Activated T-cell treated with anti-CD3 and anti-CD28 coated beads, Interleukin-2, amount 50 U/mL, for 72 hours (primary cell): ENCODE measurements around the gene RPL3. TPM values are rescaled to one million over a fixed set of nuclear protein-coding genes. Genes with fewer than 3 reads are reported as not detected.

ENCODE experiments used
- ATAC-seq, 2 donors: fragments of 150-1000 bp; cut with Tn5 transposase; replicated peaks in 1 of 2; 2 replicates each; pipeline ENCODE4 v1.10.0; 2021; ENCODE audit warnings: moderate library complexity in 2 of 2, mild to moderate bottlenecking in 1 of 2
- DNase-seq, 2 donors: peaks; one replicate each; pipeline ENCODE4 v3.0.0; 2021 to 2022; ENCODE audit warnings: mixed read lengths in 1 of 2
- H3K27ac Mint-ChIP-seq: one replicate; pipeline ENCODE4 v1.8.0; 2022; ENCODE audit warnings: mild to moderate bottlenecking, moderate library complexity, mixed read lengths
- H3K27me3 Mint-ChIP-seq: one replicate; pipeline ENCODE4 v1.8.0; 2022; ENCODE audit warnings: low read depth, mixed read lengths
- H3K36me3 Mint-ChIP-seq, 2 donors: one replicate each; pipeline ENCODE4 v1.8.0; 2022; ENCODE audit warnings: mixed read lengths in 2 of 2, mild to moderate bottlenecking in 1 of 2; ENCODE audit not compliant: insufficient read depth in 2 of 2
- H3K4me1 Mint-ChIP-seq: one replicate; pipeline ENCODE4 v1.8.0; 2022; ENCODE audit warnings: low read depth, mixed read lengths
- H3K4me3 Mint-ChIP-seq, 2 donors: one replicate each; pipeline ENCODE4 v1.8.0; 2022; ENCODE audit warnings: mild to moderate bottlenecking in 2 of 2, mixed read lengths in 2 of 2, moderate library complexity in 2 of 2
- H3K9me3 Mint-ChIP-seq, 2 donors: one replicate each; pipeline ENCODE4 v1.8.0; 2022; ENCODE audit warnings: mixed read lengths in 2 of 2
- total RNA-seq, 2 donors: library from RNA; stranded (reverse); gene quantifications; one replicate each; pipeline ENCODE4 v1.2.3, GENCODE V29; 2022

Gene RPL3
- 1,000 to 10,000 TPM; 3,380 to 3,455 TPM for total RNA-seq

- Mint-ChIP-seq H3K36me3 (peaks cover 32 to 42% of the 10 kb centered on the region in 2 donors), H3K4me3 (peak within 1 kb of the TSS; percentile 99 to 100), H3K27ac (peak within 1 kb of the TSS; percentile 98), H3K27me3 (no peaks in the 10 kb centered on the region), H3K4me1 (peaks cover 44% of the 10 kb centered on the region), H3K9me3 (no peaks in the 10 kb centered on the region)
- ATAC-seq (peak; percentile 79 to 82), DNase-seq (peak; percentile 96 to 99)
These were observed at the start of gene RPL3 for GRCh38 chr22:39319284-39320022. Gene RPL3 (minus strand): TSS chr22:39319623. CDS start chr22:39319597, 26 bp downstream.

- Mint-ChIP-seq H3K27ac (no peak overlapping the region), H3K36me3 (no peaks in the 10 kb centered on the region), H3K27me3 (no peaks in the 10 kb centered on the region), H3K4me1 (peaks cover 8% of the 10 kb centered on the region), H3K4me3 (no peak overlapping the region), H3K9me3 (no peaks in the 10 kb centered on the region)
- ATAC-seq (no peak), DNase-seq (no peak)
These were observed 49.8 kb upstream of the RPL3 start for GRCh38 chr22:39369186-39369585.

- H3K9me3 Mint-ChIP-seq: no peaks in the 10 kb centered on the region
- DNase-seq (no peak), ATAC-seq (no peak)
- H3K27ac Mint-ChIP-seq: no peak overlapping the region
- H3K36me3 Mint-ChIP-seq: no peaks in the 10 kb centered on the region
- no peak overlapping the region for H3K4me3 Mint-ChIP-seq
- H3K4me1 Mint-ChIP-seq: peaks cover 8% of the 10 kb centered on the region
- no peaks in the 10 kb centered on the region for H3K27me3 Mint-ChIP-seq
These were observed 49.1 kb upstream of the RPL3 start for GRCh38 chr22:39368461-39368911.

GRCh38 chr22:39367035-39367434, 47.6 kb upstream of the RPL3 start:
- H3K27ac Mint-ChIP-seq: no peak overlapping the region
- ATAC-seq (peak; percentile 31 to 35), DNase-seq (no peak)
- no peaks in the 10 kb centered on the region for H3K27me3 Mint-ChIP-seq
- H3K4me1 Mint-ChIP-seq: peaks cover 8% of the 10 kb centered on the region
- H3K4me3 Mint-ChIP-seq: no peak overlapping the region
- no peaks in the 10 kb centered on the region for H3K36me3 Mint-ChIP-seq
- H3K9me3 Mint-ChIP-seq: no peaks in the 10 kb centered on the region

GRCh38 chr22:39365492-39365780, 46.0 kb upstream of the RPL3 start:
- no peak overlapping the region for H3K27ac Mint-ChIP-seq
- H3K4me3 Mint-ChIP-seq: no peak overlapping the region
- no peaks in the 10 kb centered on the region for H3K27me3 Mint-ChIP-seq
- H3K4me1 Mint-ChIP-seq: peaks cover 8% of the 10 kb centered on the region
- DNase-seq (no peak), ATAC-seq (no peak)
- H3K36me3 Mint-ChIP-seq: no peaks in the 10 kb centered on the region
- H3K9me3 Mint-ChIP-seq: no peaks in the 10 kb centered on the region

GRCh38 chr22:39364714-39365491, 45.5 kb upstream of the RPL3 start:
- H3K36me3 Mint-ChIP-seq: no peaks in the 10 kb centered on the region
- no peaks in the 10 kb centered on the region for H3K27me3 Mint-ChIP-seq
- peaks cover 8% of the 10 kb centered on the region for H3K4me1 Mint-ChIP-seq
- no peaks in the 10 kb centered on the region for H3K9me3 Mint-ChIP-seq
- no peak for DNase-seq
- no peak overlapping the region for H3K4me3 Mint-ChIP-seq
- ATAC-seq: no peak
- no peak overlapping the region for H3K27ac Mint-ChIP-seq

- Mint-ChIP-seq H3K4me3 (no peak overlapping the region), H3K9me3 (no peaks in the 10 kb centered on the region), H3K4me1 (peaks cover 8% of the 10 kb centered on the region), H3K27ac (no peak overlapping the region), H3K27me3 (no peaks in the 10 kb centered on the region), H3K36me3 (no peaks in the 10 kb centered on the region)
- ATAC-seq: no peak
- DNase-seq: no peak
These were observed 44.5 kb upstream of the RPL3 start for GRCh38 chr22:39363751-39364515.

GRCh38 chr22:39362932-39363331, 43.5 kb upstream of the RPL3 start:
- Mint-ChIP-seq H3K9me3 (no peaks in the 10 kb centered on the region), H3K27me3 (no peaks in the 10 kb centered on the region), H3K4me3 (no peak overlapping the region), H3K4me1 (peaks cover 8% of the 10 kb centered on the region), H3K36me3 (no peaks in the 10 kb centered on the region), H3K27ac (no peak overlapping the region)
- no peak for ATAC-seq
- DNase-seq: no peak

GRCh38 chr22:39362271-39362670, 42.8 kb upstream of the RPL3 start:
- Mint-ChIP-seq H3K27ac (no peak overlapping the region), H3K27me3 (no peaks in the 10 kb centered on the region), H3K4me3 (no peak overlapping the region), H3K9me3 (no peaks in the 10 kb centered on the region), H3K4me1 (peaks cover 8% of the 10 kb centered on the region), H3K36me3 (no peaks in the 10 kb centered on the region)
- ATAC-seq (no peak), DNase-seq (no peak)

GRCh38 chr22:39361496-39361895, 42.1 kb upstream of the RPL3 start:
- ATAC-seq: no peak
- H3K27me3 Mint-ChIP-seq: no peaks in the 10 kb centered on the region

GRCh38 chr22:39360674-39361413, 41.4 kb upstream of the RPL3 start:
- Mint-ChIP-seq H3K4me1 (no peaks in the 10 kb centered on the region), H3K4me3 (no peak overlapping the region), H3K9me3 (no peaks in the 10 kb centered on the region), H3K27ac (no peak overlapping the region), H3K27me3 (no peaks in the 10 kb centered on the region), H3K36me3 (no peaks in the 10 kb centered on the region)
- no peak for ATAC-seq
- DNase-seq: no peak

More at GRCh38 chr22:39361496-39361895, 42.1 kb upstream of the RPL3 start:
- Mint-ChIP-seq H3K4me3 (no peak overlapping the region), H3K36me3 (no peaks in the 10 kb centered on the region), H3K4me1 (peaks cover under 1% of the 10 kb centered on the region), H3K27ac (no peak overlapping the region), H3K9me3 (no peaks in the 10 kb centered on the region)
- no peak for DNase-seq

- H3K4me1 Mint-ChIP-seq: no peaks in the 10 kb centered on the region
- H3K9me3 Mint-ChIP-seq: no peaks in the 10 kb centered on the region
- no peak for ATAC-seq
- DNase-seq: no peak
- no peaks in the 10 kb centered on the region for H3K36me3 Mint-ChIP-seq
- H3K27ac Mint-ChIP-seq: no peak overlapping the region
- H3K27me3 Mint-ChIP-seq: no peaks in the 10 kb centered on the region
- H3K4me3 Mint-ChIP-seq: no peak overlapping the region
These were observed 40.8 kb upstream of the RPL3 start for GRCh38 chr22:39360242-39360641.
